ENCODE results near the gene TRDMT1. TPM values are rescaled to one million over a fixed set of nuclear protein-coding genes. Genes with fewer than 3 reads are reported as not detected.

TRDMT1 gene
- polyA plus RNA-seq, 1 donor (not counting 4 experiments of a cell fraction or from before 2014, with no cell fraction given), result 6.6 TPM

GRCh38 chr10:17129741-17130140, 71.7 kb downstream of the TRDMT1 start, which contains the start of gene CUBN:
Gene CUBN, minus strand, starts transcription at chr10:17129811. Its CDS starts 46 bp downstream, at chr10:17129765.
- no peaks in the 10 kb centered on the region for H3K4me1 ChIP-seq (ENCODE audit: control insufficient read depth, extremely low read depth, insufficient read depth, low read length)
- H3K27me3 ChIP-seq (ENCODE audit: control insufficient read depth, extremely low read depth, insufficient read depth, low read length), result no peaks in the 10 kb centered on the region
- H3K4me3 ChIP-seq (ENCODE audit: control insufficient read depth in 2 of 3, extremely low read depth in 1 of 3, insufficient read depth in 2 of 3, low read depth in 1 of 3, low read length in 3 of 3), result no peak within 1 kb of the TSS
- no peaks in the 10 kb centered on the region for H3K36me3 ChIP-seq (ENCODE audit: control insufficient read depth in 2 of 2, extremely low read depth in 1 of 2, insufficient read depth in 2 of 2, low read length in 2 of 2)
- no peak for DNase-seq (ENCODE audit: low read depth, low spot score)
- H3K4me2 ChIP-seq (ENCODE audit: control insufficient read depth, extremely low read depth, insufficient read depth, low read depth, low read length), result no peak within 1 kb of the TSS
- TF ChIP-seq, protein P1, sequence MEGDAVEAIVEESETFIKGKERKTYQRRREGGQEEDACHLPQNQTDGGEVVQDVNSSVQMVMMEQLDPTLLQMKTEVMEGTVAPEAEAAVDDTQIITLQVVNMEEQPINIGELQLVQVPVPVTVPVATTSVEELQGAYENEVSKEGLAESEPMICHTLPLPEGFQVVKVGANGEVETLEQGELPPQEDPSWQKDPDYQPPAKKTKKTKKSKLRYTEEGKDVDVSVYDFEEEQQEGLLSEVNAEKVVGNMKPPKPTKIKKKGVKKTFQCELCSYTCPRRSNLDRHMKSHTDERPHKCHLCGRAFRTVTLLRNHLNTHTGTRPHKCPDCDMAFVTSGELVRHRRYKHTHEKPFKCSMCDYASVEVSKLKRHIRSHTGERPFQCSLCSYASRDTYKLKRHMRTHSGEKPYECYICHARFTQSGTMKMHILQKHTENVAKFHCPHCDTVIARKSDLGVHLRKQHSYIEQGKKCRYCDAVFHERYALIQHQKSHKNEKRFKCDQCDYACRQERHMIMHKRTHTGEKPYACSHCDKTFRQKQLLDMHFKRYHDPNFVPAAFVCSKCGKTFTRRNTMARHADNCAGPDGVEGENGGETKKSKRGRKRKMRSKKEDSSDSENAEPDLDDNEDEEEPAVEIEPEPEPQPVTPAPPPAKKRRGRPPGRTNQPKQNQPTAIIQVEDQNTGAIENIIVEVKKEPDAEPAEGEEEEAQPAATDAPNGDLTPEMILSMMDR (optimal IDR thresholded peaks at IDR 0.05 in 1 of 3, IDR thresholded peaks at IDR 0.05 in 1 of 3, conservative IDR thresholded peaks at IDR 0.05 in 1 of 3; ENCODE audit: extremely low read depth in 1 of 3, insufficient read depth in 2 of 3, low read length in 3 of 3), result no peak
- no peak for TF ChIP-seq EZH2 (IDR thresholded peaks at IDR 0.05; ENCODE audit: low read length)
- no peaks in the 10 kb centered on the region for H3K9me1 ChIP-seq (ENCODE audit: control insufficient read depth, extremely low read depth, insufficient read depth, low read length)
- H3K9ac ChIP-seq (ENCODE audit: control insufficient read depth, extremely low read depth, insufficient read depth, low read length), result no peak within 1 kb of the TSS
- no peak for FAIRE-seq
- H4K20me1 ChIP-seq (ENCODE audit: control insufficient read depth, extremely low read depth, insufficient read depth, low read length), result no peaks in the 10 kb centered on the region
- H3K79me2 ChIP-seq (ENCODE audit: control insufficient read depth, insufficient read depth, low read length), result no peaks in the 10 kb centered on the region
- no peaks in the 10 kb centered on the region for H3K9me3 ChIP-seq (ENCODE audit: control insufficient read depth, low read depth, low read length)
- H2AFZ ChIP-seq (ENCODE audit: control insufficient read depth, low read length), result no peak within 1 kb of the TSS
- no peak within 1 kb of the TSS for H3K27ac ChIP-seq (ENCODE audit: control insufficient read depth, insufficient read depth, low read length)
- dilution Hi-C loops (cut with MboI; ENCODE audit: extremely low pct_ligation_motif_present, low sequenced_read_pairs), result no loop called here

GRCh38 chr10:17128261-17128660, 73.2 kb downstream of the TRDMT1 start:
- no peak for DNase-seq (ENCODE audit: low read depth, low spot score)
- no peaks in the 10 kb centered on the region for H3K79me2 ChIP-seq (ENCODE audit: control insufficient read depth, insufficient read depth, low read length)
- no peaks in the 10 kb centered on the region for H3K4me1 ChIP-seq (ENCODE audit: control insufficient read depth, extremely low read depth, insufficient read depth, low read length)
- no peak for FAIRE-seq
- H3K9me1 ChIP-seq (ENCODE audit: control insufficient read depth, extremely low read depth, insufficient read depth, low read length), result no peaks in the 10 kb centered on the region
- H3K27ac ChIP-seq (ENCODE audit: control insufficient read depth, insufficient read depth, low read length), result no peak overlapping the region
- no peaks in the 10 kb centered on the region for H4K20me1 ChIP-seq (ENCODE audit: control insufficient read depth, extremely low read depth, insufficient read depth, low read length)
- no peak overlapping the region for H2AFZ ChIP-seq (ENCODE audit: control insufficient read depth, low read length)
- no peak for TF ChIP-seq EZH2 (IDR thresholded peaks at IDR 0.05; ENCODE audit: low read length)
- TF ChIP-seq, protein P1 (optimal IDR thresholded peaks at IDR 0.05 in 1 of 3, IDR thresholded peaks at IDR 0.05 in 1 of 3, conservative IDR thresholded peaks at IDR 0.05 in 1 of 3; ENCODE audit: extremely low read depth in 1 of 3, insufficient read depth in 2 of 3, low read length in 3 of 3), result no peak
- no peaks in the 10 kb centered on the region for H3K36me3 ChIP-seq (ENCODE audit: control insufficient read depth in 2 of 2, extremely low read depth in 1 of 2, insufficient read depth in 2 of 2, low read length in 2 of 2)
- dilution Hi-C loops (cut with MboI; ENCODE audit: extremely low pct_ligation_motif_present, low sequenced_read_pairs), result no loop called here
- H3K4me2 ChIP-seq (ENCODE audit: control insufficient read depth, extremely low read depth, insufficient read depth, low read depth, low read length), result no peak overlapping the region
- H3K9me3 ChIP-seq (ENCODE audit: control insufficient read depth, low read depth, low read length), result no peaks in the 10 kb centered on the region
- no peaks in the 10 kb centered on the region for H3K27me3 ChIP-seq (ENCODE audit: control insufficient read depth, extremely low read depth, insufficient read depth, low read length)
- no peak overlapping the region for H3K4me3 ChIP-seq (ENCODE audit: control insufficient read depth in 2 of 3, extremely low read depth in 1 of 3, insufficient read depth in 2 of 3, low read depth in 1 of 3, low read length in 3 of 3)
- no peak overlapping the region for H3K9ac ChIP-seq (ENCODE audit: control insufficient read depth, extremely low read depth, insufficient read depth, low read length)

Measured in keratinocyte (primary cell).